Fibroblast of gingiva (primary cell): ENCODE measurements around the gene RAB12.
A peak's percentile ranks its signal among the peaks of the same experiment; 100 is the strongest.
"Not testable (repeated sequence)": the region's sequence is repeated elsewhere in the genome, so short reads cannot be mapped to it uniquely, and the experiment has no call there.

Experiments used
- DNase-seq: peaks from one replicate; pipeline ENCODE4 v3.0.0-alpha.2; 2011; ENCODE audit warnings: low read depth

Gene RAB12

GRCh38 chr18:8647359-8647758 is 38.1 kb downstream of the RAB12 start:
- not testable (repeated sequence) for DNase-seq

DNA sequence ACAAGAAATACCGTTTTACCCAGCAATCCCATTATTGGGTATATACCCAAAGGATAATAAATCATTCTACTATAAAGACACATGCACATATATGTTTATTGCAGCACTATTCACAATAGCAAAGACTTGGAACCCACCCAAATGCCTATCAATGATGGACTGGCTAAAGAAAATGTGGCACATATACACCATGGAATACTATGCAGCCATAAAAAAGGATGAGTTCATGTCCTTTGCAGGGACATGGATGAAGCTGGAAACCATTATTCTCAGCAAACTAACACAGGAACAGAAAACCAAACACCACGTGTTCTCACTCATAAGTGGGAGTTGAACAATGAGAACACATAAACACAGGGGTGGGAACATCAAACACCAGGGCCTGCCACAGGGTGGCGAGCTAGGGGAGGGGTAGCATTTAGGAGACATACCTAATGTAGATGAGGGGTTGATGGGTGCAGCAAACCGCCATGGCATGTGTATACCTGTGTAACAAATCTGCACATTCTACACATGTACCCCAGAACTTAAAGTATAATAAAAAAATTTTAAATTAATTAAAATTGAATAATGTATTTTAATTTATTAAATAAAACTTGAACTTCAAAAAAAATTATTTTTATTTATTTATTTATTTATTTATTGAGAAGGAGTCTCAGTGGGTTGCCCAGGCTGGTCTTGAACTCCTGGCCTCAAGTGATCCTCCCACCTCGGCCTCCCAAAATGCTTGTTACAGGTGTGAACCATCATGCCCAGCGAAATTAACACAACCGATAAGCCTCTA is 42.4 kb downstream of the RAB12 start:
- DNase-seq = not testable (repeated sequence)

DNA sequence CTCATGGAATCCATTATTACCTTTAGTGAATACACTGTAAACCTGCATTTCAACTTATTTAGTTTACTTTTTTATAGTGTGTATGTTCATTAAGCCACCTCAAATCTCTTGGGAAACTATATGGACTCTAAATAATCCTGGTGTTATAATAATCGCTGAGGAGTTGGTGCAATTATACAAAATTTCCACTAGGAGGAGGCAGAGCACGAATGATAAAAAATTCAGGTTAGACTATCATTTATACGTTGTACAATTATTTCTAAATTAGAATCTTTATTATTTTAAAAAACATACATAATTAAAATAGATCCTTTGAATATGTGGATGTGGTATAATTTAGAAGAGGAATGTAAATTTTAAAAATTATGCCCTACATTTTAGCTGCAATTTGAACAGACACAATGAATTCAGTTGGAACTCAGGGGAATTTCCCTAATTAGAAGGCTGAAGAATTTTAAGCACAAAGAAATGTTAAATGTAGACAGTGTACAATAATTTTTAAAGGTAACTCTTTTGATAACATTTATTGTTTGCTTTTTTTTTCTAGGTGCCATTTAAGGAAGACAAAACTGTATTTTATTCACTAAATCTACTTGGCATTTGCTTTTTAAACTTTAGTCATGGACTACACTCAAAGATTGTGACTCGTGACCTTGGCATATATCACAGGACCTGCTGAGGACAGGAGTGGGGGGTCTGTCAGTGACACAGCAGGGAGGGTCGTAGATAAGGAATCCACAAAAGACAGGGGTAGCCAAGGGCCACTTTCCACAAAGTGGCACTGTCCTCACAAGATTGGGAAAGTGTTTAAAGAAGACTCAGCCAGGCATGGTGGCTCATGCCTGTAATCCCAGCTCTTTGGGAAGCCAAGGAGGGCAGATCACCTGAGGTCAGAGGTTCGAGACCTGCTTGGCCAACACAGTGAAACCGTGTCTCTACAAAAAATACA is 45.5 kb downstream of the RAB12 start:
- DNase-seq = no peak

- no peak for DNase-seq
Observed at GRCh38 chr18:8656232-8656631, 47.0 kb downstream of the RAB12 start.

DNA sequence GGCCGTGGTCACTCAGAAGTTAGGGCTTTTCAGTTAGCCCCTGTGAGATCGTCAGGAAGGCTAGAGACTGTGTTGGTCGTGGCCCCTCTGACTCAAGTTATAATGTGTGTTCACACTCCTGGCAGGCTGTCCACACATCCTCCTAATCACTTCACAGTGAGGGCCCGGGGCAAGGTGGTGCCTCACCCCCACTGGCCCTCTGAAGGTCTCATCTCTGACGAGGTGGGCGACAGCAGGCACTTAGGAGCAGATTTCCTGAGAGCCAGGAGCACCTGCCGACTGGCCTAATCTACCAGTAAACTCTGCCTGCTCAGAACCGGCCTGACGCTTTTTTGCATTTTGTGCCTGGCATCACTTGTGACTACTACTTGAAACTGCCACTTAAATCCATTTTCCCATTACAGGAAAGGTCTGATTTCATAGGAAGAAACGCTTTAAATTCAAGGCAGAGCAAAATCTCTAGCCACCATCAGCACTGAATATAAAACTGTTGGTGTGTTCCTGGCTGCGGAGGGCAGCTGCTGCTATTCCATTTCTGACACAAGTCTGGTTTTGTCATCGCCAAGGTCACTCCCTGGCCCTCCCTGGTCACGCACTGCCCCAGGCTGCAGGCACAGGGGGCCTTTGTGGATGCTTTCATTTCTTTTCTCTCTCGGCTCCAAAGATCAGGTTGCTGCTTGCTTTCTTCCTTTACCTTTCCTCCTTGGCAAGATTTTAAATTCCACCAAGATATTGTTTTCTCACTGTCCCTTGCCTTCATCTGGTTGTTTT is 48.0 kb downstream of the RAB12 start:
- no peak for DNase-seq

GRCh38 chr18:8657873-8658470 is 48.7 kb downstream of the RAB12 start:
- DNase-seq = no peak

- DNase-seq = no peak
Observed at GRCh38 chr18:8658858-8659485, 49.7 kb downstream of the RAB12 start.

DNA sequence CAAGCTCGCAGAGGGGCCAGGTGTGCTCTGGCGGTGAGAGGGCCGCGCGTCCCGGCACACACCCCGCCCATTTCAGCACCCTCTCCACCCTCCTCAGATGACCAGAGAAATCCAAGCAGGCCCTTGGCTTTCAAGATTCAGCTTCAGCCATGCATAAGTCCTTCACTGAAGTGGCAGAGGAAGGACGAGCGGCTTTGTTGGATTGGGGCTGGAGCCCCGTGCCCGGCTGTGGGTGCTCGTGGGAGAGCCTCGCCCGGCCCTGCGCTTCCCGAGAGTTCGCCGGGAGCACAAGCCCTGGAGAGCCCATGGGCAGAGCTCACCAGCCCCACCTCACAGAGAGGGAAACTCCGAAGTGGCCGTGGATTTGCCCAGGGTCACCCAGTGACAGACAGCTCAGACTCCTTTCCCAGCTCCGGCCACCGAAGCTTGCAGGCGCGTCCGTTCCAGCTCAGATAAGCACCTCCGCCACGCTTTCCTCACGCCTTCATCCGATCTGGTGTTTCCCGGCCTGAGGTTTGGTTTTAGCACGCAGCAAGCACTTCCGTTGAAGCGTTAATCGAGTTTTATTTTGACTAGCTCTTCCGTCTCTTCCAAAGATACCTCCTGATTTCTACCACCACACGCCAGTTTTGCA is 50.5 kb downstream of the RAB12 start:
- DNase-seq = no peak

DNA sequence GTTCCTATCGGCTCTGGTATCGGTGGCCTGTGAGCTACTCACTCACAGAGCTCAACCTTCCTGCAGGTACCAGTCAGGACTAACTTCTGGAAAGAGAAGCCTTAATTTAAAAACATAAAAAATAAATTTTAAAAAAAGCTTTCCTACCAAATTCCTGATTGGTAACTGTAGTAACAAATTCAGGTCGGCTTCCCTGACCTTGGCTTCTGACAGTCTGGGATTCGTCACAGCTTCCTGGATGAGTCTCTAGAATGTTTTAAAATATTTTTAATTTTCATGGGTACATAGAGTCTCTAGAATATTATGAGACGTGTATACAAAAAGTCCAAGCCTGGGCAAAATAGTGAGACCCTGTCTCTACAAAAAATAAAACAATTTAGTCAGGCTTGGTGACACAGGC is 51.1 kb downstream of the RAB12 start:
- DNase-seq = no peak

GRCh38 chr18:8661754-8662559 is 52.7 kb downstream of the RAB12 start:
- no peak for DNase-seq

- DNase-seq = no peak
Observed at GRCh38 chr18:8662560-8663255, 53.5 kb downstream of the RAB12 start.

DNA sequence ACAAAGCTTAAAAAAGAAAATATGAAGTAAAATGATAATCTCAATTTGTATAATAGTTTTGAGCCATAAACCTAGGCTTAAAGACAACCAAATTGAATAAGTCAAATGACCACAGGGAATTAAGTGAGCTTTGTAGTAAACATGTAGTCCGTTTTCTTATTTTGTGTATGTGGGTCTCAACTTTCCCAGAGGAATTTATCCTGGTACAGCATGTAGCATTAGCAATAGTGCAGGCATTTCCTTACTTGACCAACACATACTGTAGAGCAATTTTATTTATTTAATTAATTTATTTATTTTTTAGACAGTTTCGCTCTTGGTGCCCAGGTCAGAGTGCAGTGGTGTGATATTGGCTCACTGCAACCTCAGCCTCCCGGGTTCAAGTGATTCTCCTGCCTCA is 58.6 kb downstream of the RAB12 start:
- DNase-seq = peak; percentile 34

GRCh38 chr18:8668381-8668780 is 59.1 kb downstream of the RAB12 start:
- no peak for DNase-seq

GRCh38 chr18:8669571-8669970 is 60.3 kb downstream of the RAB12 start:
- no peak for DNase-seq

DNA sequence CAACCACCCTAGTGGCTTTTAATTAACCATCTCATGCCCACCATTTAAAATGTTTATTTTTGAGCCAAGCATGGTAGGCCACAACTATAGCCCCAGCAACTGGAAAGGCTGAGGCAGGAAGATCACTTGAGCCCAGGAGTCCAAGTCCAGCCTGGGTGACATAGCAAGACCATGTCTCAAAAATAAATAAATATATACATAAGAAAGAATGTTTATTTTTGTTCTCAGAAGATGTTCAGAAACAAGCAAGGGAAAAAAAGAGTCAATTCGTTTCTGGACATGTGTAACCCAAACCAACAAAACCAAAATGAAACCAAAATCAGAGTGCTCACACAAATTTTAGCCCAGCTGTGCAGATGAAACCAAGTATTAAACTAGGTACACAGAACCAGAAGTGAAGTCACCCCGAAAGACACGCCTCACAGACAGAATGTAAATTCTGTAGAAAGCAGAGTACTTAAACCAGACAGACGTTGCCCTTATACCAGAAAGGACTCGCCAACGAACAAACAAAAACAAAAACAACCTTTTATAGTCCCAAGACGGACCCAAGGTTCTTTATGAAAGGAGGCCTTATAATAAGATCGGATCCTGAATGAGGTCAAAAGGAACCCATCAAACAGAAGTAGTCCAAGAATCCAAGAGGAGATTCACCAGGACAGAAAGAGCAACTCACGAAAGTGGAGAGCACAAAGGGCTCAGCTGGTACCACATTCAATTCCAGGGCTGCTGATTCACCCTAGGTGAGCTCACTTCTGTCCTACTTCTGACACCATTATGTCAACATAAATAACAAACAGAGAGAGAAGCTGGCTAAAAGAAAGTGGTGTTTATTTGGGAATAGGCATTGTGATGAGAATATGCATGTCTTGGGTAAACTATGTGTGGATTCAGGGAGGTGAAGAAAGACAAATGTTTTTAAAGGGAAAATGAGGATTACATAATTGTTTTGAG is 64.3 kb downstream of the RAB12 start:
- DNase-seq = no peak

GRCh38 chr18:8675057-8675456 is 65.8 kb downstream of the RAB12 start:
- DNase-seq = no peak

GRCh38 chr18:8681196-8681595 is 72.0 kb downstream of the RAB12 start:
- no peak for DNase-seq

DNA sequence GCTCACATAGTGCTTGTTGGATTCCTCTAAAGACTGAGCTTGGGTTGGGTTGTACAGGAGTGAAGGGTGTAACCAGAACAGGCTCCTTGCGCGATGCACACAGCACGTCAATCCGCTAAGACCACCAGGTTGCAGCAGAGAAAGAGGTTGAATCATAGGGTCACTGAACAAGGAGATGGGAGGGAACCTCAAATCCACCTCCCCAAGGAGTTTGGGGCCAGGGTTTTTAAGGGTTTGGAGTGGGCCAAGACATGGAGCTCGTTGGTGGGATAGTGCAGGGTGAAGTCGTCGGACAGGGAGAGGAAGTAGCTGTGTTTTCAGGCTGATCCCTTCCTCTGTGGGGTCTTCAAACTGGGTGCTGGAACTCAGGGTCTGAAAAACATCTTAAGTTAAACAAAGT is 75.3 kb downstream of the RAB12 start:
- no peak for DNase-seq
